ENCODE measurements around the gene HYCC2.
"Not testable (repeated sequence)": the region's sequence is repeated elsewhere in the genome, so short reads cannot be mapped to it uniquely, and the experiment has no call there.

The HYCC2 gene

DNA sequence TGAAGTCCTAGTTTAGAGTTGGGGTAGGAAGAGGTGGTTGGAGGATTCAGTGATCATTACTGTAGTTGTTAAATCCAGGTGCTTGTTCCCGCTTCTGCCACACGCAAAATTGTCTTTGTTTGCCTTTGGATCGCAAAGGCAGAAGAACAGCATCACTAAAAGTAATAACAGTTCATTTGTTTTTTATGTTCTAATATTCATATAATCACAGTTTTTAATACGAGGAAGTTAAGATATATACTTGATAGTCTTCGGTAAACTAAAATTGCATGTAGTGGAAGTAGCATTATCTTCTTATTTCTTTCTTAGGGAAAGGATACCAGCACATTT lies 695 bp upstream of the HYCC2 start:
- no peak for DNase-seq (ENCODE audit: low read depth in 3 of 3)

GRCh38 chr2:201070948-201071478 lies 458 bp downstream of the HYCC2 start:
- no peak for DNase-seq (ENCODE audit: low read depth in 3 of 3)

- DNase-seq (ENCODE audit: low read depth in 3 of 3): no peak
Observed at GRCh38 chr2:201064797-201065329, 6.6 kb downstream of the HYCC2 start.

GRCh38 chr2:201063516-201063915 lies 8.0 kb downstream of the HYCC2 start:
- DNase-seq (ENCODE audit: low read depth in 3 of 3): peak; percentile 15 to 57 (median 38)

DNA sequence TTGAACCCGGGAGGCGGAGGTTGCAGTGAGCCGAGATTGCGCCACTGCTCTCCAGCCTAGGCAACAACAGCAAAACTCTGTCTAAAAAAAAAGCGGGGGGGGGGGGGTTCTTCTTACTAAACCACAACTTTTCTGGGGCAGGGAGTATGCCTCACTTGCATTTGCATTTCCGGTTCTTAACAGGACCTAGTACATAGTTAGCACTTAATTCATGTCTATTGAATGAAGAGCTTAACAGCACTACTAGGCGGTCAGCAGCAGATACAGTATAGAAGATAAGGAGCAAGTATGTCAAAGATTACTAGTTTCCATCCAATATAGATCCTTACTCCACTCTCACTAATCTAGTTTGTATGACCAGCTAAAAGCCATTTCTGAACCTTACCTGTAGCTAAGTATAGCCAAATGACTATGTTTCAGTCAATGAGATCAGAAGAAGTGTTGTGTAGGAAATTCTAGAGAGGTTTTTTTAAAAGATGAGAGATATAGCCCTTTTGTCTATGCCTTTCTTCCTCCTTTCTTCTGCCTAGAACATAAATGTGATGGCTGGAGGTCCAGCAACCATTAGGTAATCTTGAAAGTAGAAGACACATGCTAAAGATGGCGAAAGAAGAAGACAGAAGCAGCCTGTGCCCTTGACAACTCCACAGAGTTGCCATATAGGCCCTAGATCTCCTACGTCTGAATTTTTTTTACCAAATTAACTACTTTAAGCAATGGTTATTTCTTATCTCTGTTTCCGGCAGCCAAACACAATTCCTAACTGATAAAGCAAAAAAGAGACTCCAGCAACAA lies 11.3 kb downstream of the HYCC2 start:
- no peak for DNase-seq (ENCODE audit: low read depth in 3 of 3)

DNA sequence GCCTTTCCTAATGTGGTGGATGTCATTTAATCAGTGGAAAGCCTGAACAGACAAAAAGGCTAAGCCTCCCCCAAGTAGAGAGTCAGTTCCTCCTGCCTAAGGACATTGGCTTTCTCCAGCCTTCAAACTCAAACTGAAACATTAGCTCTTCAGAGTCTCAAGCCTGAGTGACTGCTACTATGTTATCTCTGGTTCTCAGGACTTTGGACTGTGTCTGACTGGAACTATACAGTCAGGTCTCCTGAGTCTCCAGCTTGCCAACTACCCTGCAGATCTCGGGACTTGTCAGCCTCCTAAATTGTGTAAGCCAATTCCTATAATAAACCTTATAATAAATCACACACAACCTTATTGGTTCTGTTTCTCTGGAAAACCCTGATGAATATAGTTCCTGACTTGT lies 12.6 kb downstream of the HYCC2 start:
- DNase-seq (ENCODE audit: low read depth in 3 of 3): no peak

DNA sequence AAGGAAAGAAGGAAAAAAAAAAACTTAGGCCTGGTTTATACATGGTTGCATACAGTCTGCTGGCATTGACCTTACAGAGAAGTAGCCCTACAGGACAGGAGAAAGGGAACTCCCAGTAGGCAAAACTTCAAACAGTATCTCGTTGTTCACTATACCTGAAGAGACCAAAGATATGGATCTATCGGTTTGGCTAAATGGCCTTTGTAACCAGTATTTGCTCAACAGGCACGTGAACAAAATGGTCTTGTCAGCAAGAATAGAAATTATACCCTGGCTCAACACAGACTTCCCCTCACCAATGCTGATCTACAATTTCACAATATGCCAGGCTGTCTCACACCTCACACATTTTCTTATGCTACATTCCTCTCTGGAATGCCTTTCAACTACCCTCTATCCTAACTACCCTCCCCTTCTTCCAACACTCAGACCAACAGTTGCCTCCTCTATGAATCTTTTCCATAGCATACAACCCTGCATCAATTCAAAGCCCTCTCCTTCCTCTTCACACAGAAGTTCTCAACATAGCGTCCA lies 13.7 kb downstream of the HYCC2 start:
- no peak for DNase-seq (ENCODE audit: low read depth in 3 of 3)

GRCh38 chr2:201057087-201057521 lies 14.4 kb downstream of the HYCC2 start:
- DNase-seq (ENCODE audit: low read depth in 3 of 3): no peak

DNA sequence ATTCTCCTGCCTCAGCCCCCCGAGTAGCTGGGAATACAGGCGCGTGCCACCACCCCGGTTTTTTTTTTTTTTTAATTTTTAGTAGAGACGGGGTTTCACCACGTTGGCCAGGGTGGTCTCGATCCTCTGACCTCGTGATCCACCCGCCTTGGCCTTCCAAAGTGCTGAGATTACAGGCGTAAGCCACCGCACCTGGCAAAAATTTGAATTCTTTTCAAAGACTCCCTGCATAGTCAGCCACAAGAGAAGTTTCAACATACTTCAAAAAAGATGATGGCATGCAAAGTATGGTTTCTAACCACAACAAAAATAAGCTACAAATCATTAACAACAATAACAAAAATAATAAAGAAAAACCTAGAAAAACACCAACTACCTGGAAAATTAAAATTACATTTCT lies 22.0 kb downstream of the HYCC2 start:
- no peak for DNase-seq (ENCODE audit: low read depth in 3 of 3)

GRCh38 chr2:201046881-201047280 lies 24.6 kb downstream of the HYCC2 start:
- no peak for DNase-seq (ENCODE audit: low read depth in 3 of 3)

- DNase-seq (ENCODE audit: low read depth in 3 of 3): not testable (repeated sequence)
Observed at GRCh38 chr2:201043050-201043449, 28.4 kb downstream of the HYCC2 start.

DNA sequence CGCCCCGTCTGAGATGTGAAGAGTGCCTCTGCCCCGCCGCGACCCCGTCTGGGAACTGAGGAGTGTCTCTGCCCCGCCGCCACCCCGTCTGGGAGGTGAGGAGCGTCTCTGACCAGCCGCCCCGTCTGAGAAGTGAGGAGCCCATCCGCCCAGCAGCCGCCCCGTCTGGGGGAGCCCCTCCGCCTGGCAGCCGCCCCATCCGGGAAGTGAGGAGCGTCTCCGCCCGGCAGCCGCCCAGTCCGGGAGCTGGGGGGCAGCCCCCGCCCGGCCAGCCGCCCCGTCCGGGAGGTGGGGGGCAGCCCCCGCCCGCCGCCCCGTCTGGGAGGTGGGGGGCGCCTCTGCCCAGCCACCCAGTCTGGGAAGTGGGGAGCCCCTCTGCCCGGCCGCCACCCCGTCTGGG lies 29.0 kb downstream of the HYCC2 start:
- not testable (repeated sequence) for DNase-seq (ENCODE audit: low read depth in 3 of 3)

GRCh38 chr2:201040867-201041628 lies 30.4 kb downstream of the HYCC2 start:
- no peak for DNase-seq (ENCODE audit: low read depth in 3 of 3)

DNA sequence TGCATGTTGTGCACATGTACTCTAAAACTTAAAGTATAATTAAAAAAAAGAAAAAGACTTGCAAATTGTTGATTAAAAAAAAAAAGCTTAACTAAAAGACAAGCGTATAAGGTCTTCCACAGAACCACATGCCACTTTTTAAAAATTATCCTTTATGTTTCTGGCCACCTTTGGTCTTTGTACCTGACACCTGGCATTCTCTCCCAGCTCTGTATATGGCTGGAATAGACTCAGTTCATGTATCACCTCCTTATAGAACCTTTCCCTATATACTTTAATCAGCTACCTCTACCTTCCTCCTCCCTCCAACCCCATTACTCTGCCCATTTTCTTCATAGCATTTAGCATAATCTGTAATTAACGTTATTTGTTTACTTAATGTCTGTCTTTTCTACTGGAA lies 32.6 kb downstream of the HYCC2 start:
- DNase-seq (ENCODE audit: low read depth in 3 of 3): no peak

DNA sequence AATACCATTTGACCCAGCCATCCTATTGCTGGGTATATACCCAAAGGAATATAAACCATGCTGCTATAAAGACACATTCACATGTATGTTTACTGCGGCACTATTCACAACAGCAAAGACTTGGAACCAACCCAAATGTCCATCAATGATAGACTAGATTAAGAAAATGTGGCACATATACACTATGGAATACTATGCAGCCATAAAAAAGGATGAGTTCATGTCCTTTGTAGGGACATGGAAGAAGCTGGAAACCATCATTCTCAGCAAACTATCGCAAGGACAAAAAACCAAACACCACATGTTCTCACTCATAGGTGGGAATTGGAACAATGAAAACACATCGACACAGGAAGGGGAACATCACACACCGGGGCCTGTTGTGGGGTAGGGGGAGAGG lies 33.1 kb downstream of the HYCC2 start:
- not testable (repeated sequence) for DNase-seq (ENCODE audit: low read depth in 3 of 3)

- not testable (repeated sequence) for DNase-seq (ENCODE audit: low read depth in 3 of 3)
Observed at GRCh38 chr2:201034355-201034754, 37.1 kb downstream of the HYCC2 start.

GRCh38 chr2:201024518-201024917 lies 47.0 kb downstream of the HYCC2 start:
- no peak for DNase-seq (ENCODE audit: low read depth in 3 of 3)

- DNase-seq (ENCODE audit: low read depth in 3 of 3): no peak
Observed at GRCh38 chr2:201021914-201022313, 49.6 kb downstream of the HYCC2 start.
